Adrenal gland (tissue), 12 donors: ENCODE measurements around the gene SPTB. TPM values are rescaled to one million over a fixed set of nuclear protein-coding genes. Genes with fewer than 3 reads are reported as not detected.

ENCODE experiments used
- DNase-seq, 7 donors: peaks; one replicate each; pipeline ENCODE4 v3.0.0-alpha.2; 2019 to 2020
- H3K27ac ChIP-seq, 5 donors: fragments of 200-600 bp; sonication (generic) in 4 of 5; 1 replicate in 3 of 5; 2 replicates in 2 of 5; pipeline versions ENCODE4 v1.5.1 to v1.8.0; 2016 to 2020; ENCODE audit warnings: mild to moderate bottlenecking in 1 of 5
- H3K27me3 ChIP-seq: fragments of 200-600 bp; 2 replicates; pipeline ENCODE4 v1.8.0; 2021
- H3K36me3 ChIP-seq, 2 donors: fragments of 200-600 bp; replicated peaks in 1 of 2; 1 replicate in 1 of 2; 2 replicates in 1 of 2; pipeline versions ENCODE4 v1.5.1 to v1.8.0; 2018 to 2022
- H3K4me1 ChIP-seq, 2 donors: fragments of 200-600 bp; replicated peaks in 1 of 2; 1 replicate in 1 of 2; 2 replicates in 1 of 2; pipeline versions ENCODE4 v1.5.1 to v1.8.0; 2018 to 2021
- H3K4me3 ChIP-seq, 4 donors: fragments of 200-600 bp; sonication (generic) in 3 of 4; one replicate each; pipeline ENCODE4 v1.5.1; 2016 to 2018
- H3K9me3 ChIP-seq, 3 donors: fragments of 200-600 bp; sonication (generic) in 1 of 3; replicated peaks in 1 of 3; 1 replicate in 2 of 3; 2 replicates in 1 of 3; pipeline versions ENCODE4 v1.5.1 to v1.8.0; 2016 to 2021
- CTCF ChIP-seq, 6 experiments: fragments of 450-650 bp in 4 of 6; fragments of 200-600 bp in 2 of 6; sonication (generic) in 1 of 6; IDR thresholded peaks; 1 replicate in 5 of 6; 2 replicates in 1 of 6; pipeline versions ENCODE4 v1.5.1 to v1.8.0; 2016 to 2021; ENCODE audit warnings: antibody characterized with exemption in 6 of 6, mild to moderate bottlenecking in 2 of 6, moderate library complexity in 1 of 6
- POLR2A ChIP-seq, 2 donors: fragments of 450-650 bp; IDR thresholded peaks; one replicate each; pipeline ENCODE4 v1.6.1; 2017; ENCODE audit warnings: antibody characterized with exemption in 2 of 2, mild to moderate bottlenecking in 2 of 2, moderate library complexity in 1 of 2
- WGBS, 4 donors: extraction: QIAGEN DNeasy Blood & Tissue Kit in 2 of 4; methylation state at CpG; one replicate each; pipeline versions ENCODE4 v1.1.5 to v1.1.7; 2013 to 2017; 5-methylcytosine and 5-hydroxymethylcytosine counted together
- intact Hi-C, 2 donors: fragments of 100-400 bp; cut with DNase I; formaldehyde crosslinking; loops; one replicate each; pipeline versions ENCODE4 v1.14.1 to v1.15.0; 2022 to 2023
- polyA plus RNA-seq, 3 donors: library from polyadenylated mRNA; stranded (reverse); fragments of 200-250 nt in 2 of 3; fragments of 350-450 nt in 1 of 3; fragmentation: Illumina TruSeq in 1 of 3; extraction: RNeasy Lipid Tissue Mini Kit (QIAGEN cat#74804) in 1 of 3; gene quantifications; one replicate each; pipeline ENCODE4 v1.2.3, GENCODE V29; 2013 to 2014
- total RNA-seq, 9 donors: library from RNA; depleted of rRNA in 4 of 9; stranded (reverse); fragments of >200 nt in 4 of 9; fragments of 120-200 nt in 1 of 9; fragmentation: NEBNext Ultra II Directional in 1 of 9; extraction: Animal tissue kit (Norgen Biotek cat#: 25700) in 1 of 9; gene quantifications; one replicate each; pipeline versions ENCODE4 v1.1.0 to v1.2.4, GENCODE V29; 2013 to 2023
- donor health status: healthy with polysubstance abuse.
- donor health status: Bipolar disorder and iron deficiency.
- donor health status: DM: yes; HTN: yes; CAD: no.
- donor health status: DM: no; HTN: no; CAD: no.
- donor health status: DM: no; HTN: no; CAD: no.
- donor health status: DM: yes; HTN: yes; CAD: no.

Gene SPTB
- total and polyA plus RNA-seq, 12 donors: 0.18 to 14.5 (median 1.2) TPM

DNA sequence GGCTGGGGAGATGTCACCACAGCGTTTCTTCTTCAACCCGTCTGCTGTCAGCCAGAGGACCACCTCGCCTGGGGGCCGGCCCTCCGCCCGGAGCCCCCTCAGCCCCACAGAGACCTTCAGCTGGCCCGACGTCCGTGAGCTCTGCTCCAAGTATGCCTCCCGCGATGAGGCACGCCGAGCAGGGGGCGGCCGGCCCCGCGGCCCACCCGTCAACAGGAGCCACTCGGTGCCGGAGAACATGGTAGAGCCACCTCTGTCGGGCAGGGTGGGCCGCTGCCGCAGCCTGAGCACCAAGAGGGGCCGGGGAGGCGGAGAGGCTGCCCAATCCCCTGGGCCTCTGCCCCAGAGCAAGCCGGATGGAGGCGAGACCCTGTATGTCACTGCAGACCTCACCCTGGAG lies 136.6 kb downstream of the SPTB start:
- no peaks in the 10 kb centered on the region for H3K9me3 ChIP-seq
- H3K4me1 ChIP-seq: no peaks in the 10 kb centered on the region
- TF ChIP-seq CTCF (IDR thresholded peaks at IDR 0.05) (no peak), POLR2A (IDR thresholded peaks at IDR 0.05) (no peak)
- no peak for DNase-seq
- H3K36me3 ChIP-seq: peaks cover 0 to 11% of the 10 kb centered on the region in 2 donors
- H3K27ac ChIP-seq: no peak overlapping the region
- 94 to 100% (median 95%) methylated on average over 11 to 27 of the region's 27 CpGs; no CpG with 5 or more reads in 1 of the 4 donors for WGBS, 4 donors
- intact Hi-C loops: no loop called here
- H3K27me3 ChIP-seq: no peaks in the 10 kb centered on the region
- no peak overlapping the region for H3K4me3 ChIP-seq

- TF ChIP-seq POLR2A (IDR thresholded peaks at IDR 0.05): no peak
- no peak for TF ChIP-seq CTCF (IDR thresholded peaks at IDR 0.05)
- Histone ChIP-seq H3K4me3 (no peak overlapping the region), H3K27ac (no peak overlapping the region), H3K9me3 (no peaks in the 10 kb centered on the region), H3K36me3 (peaks cover 0 to 11% of the 10 kb centered on the region in 2 donors), H3K4me1 (no peaks in the 10 kb centered on the region), H3K27me3 (no peaks in the 10 kb centered on the region)
- WGBS, 4 donors: 93 to 98% (median 97%) methylated on average over 9 to 15 of the region's 15 CpGs
- intact Hi-C loops: no loop called here
- DNase-seq: no peak
Observed at GRCh38 chr14:64741961-64742360, 137.7 kb downstream of the SPTB start.

GRCh38 chr14:64741200-64741599 lies 138.5 kb downstream of the SPTB start:
- no peak overlapping the region for H3K4me3 ChIP-seq
- TF ChIP-seq POLR2A (IDR thresholded peaks at IDR 0.05) (no peak), CTCF (IDR thresholded peaks at IDR 0.05) (no peak)
- WGBS, 4 donors: 95 to 100% (median 97%) methylated on average over 3 to 15 of the region's 15 CpGs
- H3K27ac ChIP-seq: no peak overlapping the region
- no peaks in the 10 kb centered on the region for H3K4me1 ChIP-seq
- H3K36me3 ChIP-seq: peaks cover 0 to 11% of the 10 kb centered on the region in 2 donors
- no peaks in the 10 kb centered on the region for H3K27me3 ChIP-seq
- no peak for DNase-seq
- intact Hi-C loops: no loop called here
- no peaks in the 10 kb centered on the region for H3K9me3 ChIP-seq

DNA sequence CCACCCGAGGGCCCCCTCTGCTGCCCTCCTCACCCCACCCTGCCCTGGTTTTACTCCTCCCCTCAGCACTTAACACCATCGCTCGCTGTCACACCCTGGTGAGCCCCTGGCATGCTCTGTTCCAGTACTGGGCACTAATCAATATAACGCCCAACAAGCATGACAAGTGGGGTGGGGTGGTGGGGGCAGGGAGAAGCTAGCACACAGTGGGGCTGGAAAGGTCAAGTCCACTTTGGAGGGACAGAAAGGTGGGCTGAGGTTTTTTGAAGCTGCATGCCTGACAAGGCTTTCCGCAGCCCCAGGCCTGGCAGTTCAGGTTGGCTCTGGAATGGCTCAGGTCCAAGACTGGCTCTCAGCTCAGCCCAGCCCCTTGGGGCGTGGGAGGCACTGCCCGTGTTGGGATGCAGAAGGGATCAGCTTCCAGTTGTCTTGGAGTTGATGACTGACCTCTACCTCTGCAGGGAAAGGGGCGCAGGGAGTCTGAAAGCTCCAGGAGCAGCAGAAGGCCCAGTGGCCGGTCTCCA lies 141.4 kb downstream of the SPTB start:
- peaks cover 0 to 11% of the 10 kb centered on the region in 2 donors for H3K36me3 ChIP-seq
- H3K27me3 ChIP-seq: no peaks in the 10 kb centered on the region
- intact Hi-C loops: no loop called here
- TF ChIP-seq POLR2A (IDR thresholded peaks at IDR 0.05) (no peak), CTCF (IDR thresholded peaks at IDR 0.05) (no peak)
- H3K9me3 ChIP-seq: no peaks in the 10 kb centered on the region
- H3K4me3 ChIP-seq: no peak overlapping the region
- H3K4me1 ChIP-seq: no peaks in the 10 kb centered on the region
- no peak overlapping the region for H3K27ac ChIP-seq
- no peak for DNase-seq
- 85 to 95% (median 88%) methylated on average over 6 to 9 of the region's 9 CpGs for WGBS, 4 donors
